Measurements from ENCODE around the gene CPA5. TPM values are rescaled to one million over a fixed set of nuclear protein-coding genes. Genes with fewer than 3 reads are reported as not detected.

Gene CPA5
- total RNA-seq, 1 experiment from 2014 or later, result not detected

GRCh38 chr7:130398526-130399090 is 54.0 kb downstream of the CPA5 start:
- no peak for TF ChIP-seq CTCF (IDR thresholded peaks at IDR 0.05; ENCODE audit: unreplicated experiment)
- BruUV-seq (replicated peaks), result no TSS peak
- intact Hi-C loops (cut with micrococcal nuclease; ENCODE audit: unreplicated experiment), result no loop called here

GRCh38 chr7:130400120-130400572 is 55.5 kb downstream of the CPA5 start:
- no peaks in the 10 kb centered on the region for H3K4me1 Mint-ChIP-seq (ENCODE audit: low read depth, unreplicated experiment)
- H3K4me3 Mint-ChIP-seq (ENCODE audit: low read depth, unreplicated experiment), result no peak overlapping the region
- no peaks in the 10 kb centered on the region for H3K27me3 Mint-ChIP-seq (ENCODE audit: unreplicated experiment)
- TF ChIP-seq CTCF (IDR thresholded peaks at IDR 0.05; ENCODE audit: unreplicated experiment), result no peak
- BruUV-seq (replicated peaks), result no TSS peak
- no peak overlapping the region for H3K27ac Mint-ChIP-seq (ENCODE audit: unreplicated experiment)
- DNase-seq, result no peak
- CTCF ChIA-PET, result interaction anchor here (0.6 to 0.7 kb wide), 3 partner anchors 212 to 1025 kb away, joined by 4 to 10 read pairs (median 7); no protein-coding TSS in a partner anchor
- H3K9me3 Mint-ChIP-seq (ENCODE audit: low read depth, unreplicated experiment), result no peaks in the 10 kb centered on the region
- H3K36me3 Mint-ChIP-seq (ENCODE audit: insufficient read depth, unreplicated experiment), result no peaks in the 10 kb centered on the region
- intact Hi-C loops (cut with micrococcal nuclease; ENCODE audit: unreplicated experiment), result no loop called here

More at GRCh38 chr7:130398526-130399090, 54.0 kb downstream of the CPA5 start:
- Mint-ChIP-seq H3K27me3 (ENCODE audit: unreplicated experiment) (no peaks in the 10 kb centered on the region), H3K27ac (ENCODE audit: unreplicated experiment) (no peak overlapping the region), H3K4me3 (ENCODE audit: low read depth, unreplicated experiment) (no peak overlapping the region), H3K36me3 (ENCODE audit: insufficient read depth, unreplicated experiment) (no peaks in the 10 kb centered on the region), H3K4me1 (ENCODE audit: low read depth, unreplicated experiment) (no peaks in the 10 kb centered on the region), H3K9me3 (ENCODE audit: low read depth, unreplicated experiment) (no peaks in the 10 kb centered on the region)
- CTCF ChIA-PET, result no interaction called here
- DNase-seq, result no peak

DNA sequence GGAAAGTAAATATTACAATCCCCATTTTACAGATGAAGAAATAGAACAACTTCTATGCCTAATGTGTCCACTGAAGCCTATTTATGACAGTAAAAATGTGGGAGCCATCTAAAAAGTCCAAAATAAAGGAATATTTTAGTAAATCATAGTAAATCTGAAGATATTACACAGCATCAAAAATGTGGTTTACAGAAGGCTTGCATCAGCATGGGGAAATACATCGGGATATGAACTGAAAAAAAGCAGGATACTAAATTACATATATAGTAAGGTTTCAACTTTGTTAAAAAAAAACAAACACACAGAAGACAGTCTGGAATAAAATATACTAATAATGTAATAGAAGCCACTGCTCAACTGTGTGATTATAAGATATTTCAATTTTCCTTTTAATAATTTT is 56.5 kb downstream of the CPA5 start:
- BruUV-seq (replicated peaks), result no TSS peak
- Mint-ChIP-seq H3K27me3 (ENCODE audit: unreplicated experiment) (no peaks in the 10 kb centered on the region), H3K36me3 (ENCODE audit: insufficient read depth, unreplicated experiment) (no peaks in the 10 kb centered on the region), H3K27ac (ENCODE audit: unreplicated experiment) (no peak overlapping the region), H3K9me3 (ENCODE audit: low read depth, unreplicated experiment) (no peaks in the 10 kb centered on the region), H3K4me1 (ENCODE audit: low read depth, unreplicated experiment) (no peaks in the 10 kb centered on the region), H3K4me3 (ENCODE audit: low read depth, unreplicated experiment) (no peak overlapping the region)
- TF ChIP-seq CTCF (IDR thresholded peaks at IDR 0.05; ENCODE audit: unreplicated experiment), result no peak
- no peak for DNase-seq
- intact Hi-C loops (cut with micrococcal nuclease; ENCODE audit: unreplicated experiment), result no loop called here
- CTCF ChIA-PET, result no interaction called here

GRCh38 chr7:130401578-130401977 is 57.0 kb downstream of the CPA5 start:
- H3K27ac Mint-ChIP-seq (ENCODE audit: unreplicated experiment), result no peak overlapping the region
- H3K9me3 Mint-ChIP-seq (ENCODE audit: low read depth, unreplicated experiment), result no peaks in the 10 kb centered on the region
- H3K27me3 Mint-ChIP-seq (ENCODE audit: unreplicated experiment), result no peaks in the 10 kb centered on the region
- H3K4me3 Mint-ChIP-seq (ENCODE audit: low read depth, unreplicated experiment), result no peak overlapping the region
- no peaks in the 10 kb centered on the region for H3K36me3 Mint-ChIP-seq (ENCODE audit: insufficient read depth, unreplicated experiment)
- intact Hi-C loops (cut with micrococcal nuclease; ENCODE audit: unreplicated experiment), result no loop called here
- DNase-seq, result no peak
- no peaks in the 10 kb centered on the region for H3K4me1 Mint-ChIP-seq (ENCODE audit: low read depth, unreplicated experiment)
- CTCF ChIA-PET, result no interaction called here
- BruUV-seq (replicated peaks), result no TSS peak
- no peak for TF ChIP-seq CTCF (IDR thresholded peaks at IDR 0.05; ENCODE audit: unreplicated experiment)

Measured in Calu3 (cell line).